HUES6 (cell line): ENCODE data around the gene CCDC152.

Source experiments
- H3K27ac ChIP-seq: 2 replicates; pipeline ENCODE4 v1.7.0; 2013; ENCODE audit warnings: low read depth, mild to moderate bottlenecking, low read length, inconsistent platforms
- H3K27me3 ChIP-seq: 2 replicates; pipeline ENCODE4 v1.6.1; 2013; ENCODE audit warnings: low read length; ENCODE audit not compliant: control insufficient read depth, insufficient read depth
- H3K36me3 ChIP-seq: 2 replicates; pipeline ENCODE4 v1.6.1; 2013; ENCODE audit warnings: low read length; ENCODE audit not compliant: control insufficient read depth, insufficient read depth
- H3K4me1 ChIP-seq: 2 replicates; pipeline ENCODE4 v1.6.1; 2013; ENCODE audit warnings: low read length; ENCODE audit not compliant: control insufficient read depth, insufficient read depth
- H3K4me3 ChIP-seq: 2 replicates; pipeline ENCODE4 v1.5.1; 2013; ENCODE audit warnings: low read depth, low read length
- H3K9ac ChIP-seq: one replicate; pipeline ENCODE4 v1.6.1; 2013; ENCODE audit warnings: mild to moderate bottlenecking, low read length
- H3K9me3 ChIP-seq: 2 replicates; pipeline ENCODE4 v1.6.1; 2013; ENCODE audit warnings: low read depth, low read length; ENCODE audit not compliant: control insufficient read depth, insufficient read depth

CCDC152 gene

DNA sequence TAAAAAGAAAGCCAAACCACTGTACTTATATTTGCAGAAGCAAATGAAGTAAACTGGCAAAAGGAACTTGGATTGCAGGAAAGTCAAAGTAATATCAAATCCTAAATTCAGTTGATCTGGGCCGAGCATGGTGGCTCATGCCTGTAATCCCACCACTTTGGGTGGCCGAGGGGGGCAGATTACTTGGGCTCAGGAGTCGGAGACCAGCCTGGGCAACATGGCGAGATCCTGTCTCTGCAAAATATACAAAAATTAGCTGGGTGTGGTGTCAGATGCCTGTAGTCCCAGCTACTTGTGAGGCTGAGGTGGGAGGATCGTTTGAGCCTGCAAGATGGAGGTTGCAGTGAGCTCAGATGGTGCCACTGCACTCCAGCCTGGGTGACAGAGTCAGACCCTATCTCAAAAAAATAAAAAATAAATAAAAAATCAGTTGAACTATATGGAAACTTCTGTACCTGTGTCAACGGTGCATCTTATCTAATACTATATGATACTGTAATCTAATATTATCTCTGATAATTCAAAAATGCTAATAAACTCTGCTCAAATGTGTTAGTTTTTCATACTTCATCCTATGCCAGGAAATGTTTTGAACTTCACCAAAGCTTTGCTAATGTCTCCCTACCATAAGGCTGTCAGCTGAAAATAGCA lies 45.0 kb downstream of the CCDC152 start:
- peaks cover 17% of the 10 kb centered on the region; the same call in 1 of the 2 replicates for H3K36me3 ChIP-seq
- H3K4me1 ChIP-seq = no peaks in the 10 kb centered on the region
- no peaks in the 10 kb centered on the region for H3K27me3 ChIP-seq
- H3K4me3 ChIP-seq = no peak overlapping the region
- H3K9ac ChIP-seq = no peak overlapping the region
- H3K27ac ChIP-seq = no peak overlapping the region
- peaks cover 4% of the 10 kb centered on the region; the same call in 1 of the 2 replicates for H3K9me3 ChIP-seq

DNA sequence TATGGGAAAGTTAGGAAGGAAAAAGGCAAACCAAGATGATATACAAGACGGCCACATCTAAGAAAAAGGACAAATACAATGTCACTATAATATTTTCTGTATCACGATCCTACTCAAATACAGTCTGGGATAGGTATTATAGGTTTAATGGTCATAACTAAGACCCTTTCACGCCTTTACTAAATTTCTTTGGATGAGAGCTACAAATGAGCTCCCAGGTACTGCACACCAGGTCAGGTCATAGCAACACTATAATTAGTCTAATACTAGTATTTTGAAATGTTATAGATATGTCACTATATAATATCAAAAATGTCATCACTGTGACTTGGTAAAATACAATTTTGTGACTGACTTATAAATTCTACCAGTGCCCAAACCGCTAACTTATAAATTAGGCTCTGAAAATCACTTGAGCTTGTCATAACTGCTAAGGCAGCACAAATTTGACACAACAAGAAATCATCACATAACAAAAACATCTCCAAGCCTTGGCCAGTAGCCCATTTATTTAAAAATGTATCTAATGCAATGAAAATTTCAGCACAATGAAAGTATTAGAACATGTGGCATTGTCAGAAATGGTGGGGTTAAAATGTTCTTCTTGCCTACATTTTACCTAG lies 48.2 kb downstream of the CCDC152 start:
- Histone ChIP-seq H3K36me3 (peaks cover 17% of the 10 kb centered on the region; the same call in 1 of the 2 replicates), H3K9ac (no peak overlapping the region)

DNA sequence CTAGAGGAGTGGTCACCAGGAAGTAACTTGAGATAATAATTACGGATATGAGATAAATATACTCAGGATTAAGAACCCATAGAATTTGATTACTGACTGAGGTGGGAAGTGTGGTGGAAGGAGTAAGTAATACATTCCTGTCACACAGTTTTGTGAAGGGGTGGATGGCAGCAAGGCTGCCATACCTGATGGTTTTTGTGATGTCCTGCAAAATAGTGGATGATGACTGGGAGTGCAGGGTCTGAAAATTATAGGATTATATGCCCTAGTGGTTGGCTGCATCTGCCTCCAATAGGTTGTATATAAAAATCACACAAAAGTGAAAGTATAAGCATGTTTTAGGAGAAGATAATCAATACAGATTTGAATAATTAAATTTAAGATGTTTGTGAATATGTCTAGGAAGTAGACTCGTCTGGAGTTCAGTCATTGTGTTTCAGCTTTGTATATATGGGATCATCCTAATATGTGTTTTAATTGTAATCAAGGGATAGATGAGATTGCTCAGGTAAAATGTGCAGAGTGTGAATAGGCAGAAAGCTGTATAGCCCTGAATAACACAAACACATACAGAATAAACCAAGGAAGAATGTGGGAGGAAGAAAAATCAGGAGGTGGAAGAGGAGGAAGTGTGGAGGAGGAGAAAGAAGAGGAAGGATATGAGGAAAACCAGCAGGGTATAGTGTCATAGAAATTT lies 49.5 kb downstream of the CCDC152 start:
- Histone ChIP-seq H3K9me3 (no peaks in the 10 kb centered on the region), H3K4me3 (no peak overlapping the region), H3K4me1 (peaks cover 3% of the 10 kb centered on the region; the same call in 1 of the 2 replicates), H3K36me3 (peaks cover 11% of the 10 kb centered on the region; the same call in 1 of the 2 replicates), H3K27me3 (no peaks in the 10 kb centered on the region), H3K9ac (no peak overlapping the region), H3K27ac (no peak overlapping the region)

More for the DNA sequence above, 48.2 kb downstream of the CCDC152 start:
- Histone ChIP-seq H3K27ac (no peak overlapping the region), H3K4me1 (no peaks in the 10 kb centered on the region), H3K9me3 (no peaks in the 10 kb centered on the region), H3K27me3 (no peaks in the 10 kb centered on the region), H3K4me3 (no peak overlapping the region)

DNA sequence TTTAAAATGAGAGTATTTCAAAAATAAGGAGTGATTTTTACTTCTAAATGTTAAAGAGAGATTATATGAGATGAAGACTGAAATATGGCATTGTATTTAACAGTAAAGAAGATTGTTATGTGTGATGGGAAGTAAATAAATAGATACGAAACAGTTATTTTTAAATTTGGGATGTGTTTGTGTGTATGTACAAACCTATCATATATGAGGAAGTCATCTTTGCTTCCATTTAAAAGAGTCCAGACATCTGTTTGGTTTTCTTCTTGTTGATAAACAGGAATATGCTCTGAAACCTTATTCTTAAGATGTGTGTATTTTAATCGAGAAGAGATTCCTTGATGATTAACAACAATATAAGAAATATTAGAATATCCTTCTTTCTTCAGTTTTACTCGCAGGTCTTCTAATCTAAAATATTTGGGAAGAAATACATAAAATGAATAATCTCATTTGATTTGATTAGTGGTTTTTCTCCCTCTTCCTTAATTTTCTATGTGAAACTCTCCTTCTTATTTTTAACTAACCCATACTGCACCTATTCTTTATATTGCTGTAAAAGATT lies 50.2 kb downstream of the CCDC152 start:
- no peak overlapping the region for H3K4me3 ChIP-seq
- H3K36me3 ChIP-seq = peaks cover 10% of the 10 kb centered on the region; the same call in 1 of the 2 replicates

DNA sequence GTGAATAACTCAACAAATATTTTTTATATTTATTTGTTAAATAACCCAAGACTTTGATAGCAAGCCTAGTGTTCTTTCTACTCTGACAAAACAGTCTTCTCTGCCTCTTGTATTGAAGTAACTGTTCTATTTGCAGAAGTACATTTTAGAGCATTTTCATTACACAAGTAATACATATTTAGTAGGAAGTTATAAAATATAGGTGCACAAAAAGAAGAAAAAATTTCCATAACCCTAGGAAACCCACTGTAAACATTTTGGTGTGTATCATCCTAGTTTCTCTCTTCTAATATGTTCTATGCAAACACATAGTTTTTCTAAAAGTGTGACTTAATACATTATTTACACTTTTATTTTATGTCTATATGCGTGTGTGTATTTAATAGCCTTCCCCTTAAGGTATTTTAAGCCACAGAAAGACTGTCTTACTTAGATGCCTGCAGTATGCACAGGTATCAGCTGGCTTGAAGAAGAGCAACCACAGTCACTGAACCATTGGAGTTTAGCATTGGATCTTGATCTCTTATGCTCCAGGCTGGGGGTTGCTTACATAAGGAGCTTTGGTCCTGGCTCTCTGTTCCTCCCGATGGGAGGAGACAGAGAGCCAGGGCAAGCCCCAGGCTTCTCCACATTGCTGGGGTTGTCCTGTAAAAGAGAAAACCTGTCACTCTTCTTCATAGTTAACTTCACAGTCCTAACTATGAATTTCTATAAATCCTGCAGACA lies 51.3 kb downstream of the CCDC152 start:
- peaks cover 10% of the 10 kb centered on the region; the same call in 1 of the 2 replicates for H3K36me3 ChIP-seq

More for the DNA sequence above, 50.2 kb downstream of the CCDC152 start:
- Histone ChIP-seq H3K9me3 (no peaks in the 10 kb centered on the region), H3K4me1 (peaks cover 8% of the 10 kb centered on the region; the same call in 1 of the 2 replicates), H3K27ac (no peak overlapping the region), H3K9ac (no peak overlapping the region), H3K27me3 (no peaks in the 10 kb centered on the region)

DNA sequence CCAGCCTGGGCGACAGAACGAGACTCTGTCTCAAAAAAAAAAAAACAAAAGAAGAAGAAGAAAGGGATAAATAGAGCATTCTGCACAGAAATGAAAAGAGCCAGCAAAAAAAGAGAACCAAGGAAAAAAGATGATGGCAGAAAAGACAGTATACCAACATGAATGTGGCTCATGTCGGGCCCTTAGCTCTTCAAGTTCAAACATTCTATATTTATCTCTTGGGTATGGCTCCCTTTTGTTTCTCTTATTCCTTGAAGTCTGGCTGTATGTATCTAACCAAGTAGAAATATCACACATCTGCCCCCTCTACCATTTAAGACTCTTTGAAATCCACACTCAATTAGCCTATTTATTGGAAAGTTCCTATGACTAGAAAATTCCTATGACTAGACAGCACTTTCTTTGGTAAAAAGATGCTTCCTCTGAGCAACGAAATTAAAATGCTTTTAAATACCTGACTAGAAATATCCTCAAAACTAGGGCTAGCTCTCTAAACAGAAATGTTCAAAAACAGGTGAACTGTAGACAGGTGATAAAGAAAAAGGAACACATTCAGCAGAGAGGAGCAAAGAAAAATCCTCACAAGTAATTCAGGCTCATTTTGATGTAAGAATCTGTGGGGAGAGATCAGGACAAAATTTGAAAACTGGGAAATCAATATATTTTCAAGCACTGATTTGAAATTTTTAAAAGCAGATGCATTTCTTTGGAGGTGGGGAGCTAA lies 52.4 kb downstream of the CCDC152 start:
- H3K36me3 ChIP-seq = peaks cover 10% of the 10 kb centered on the region; the same call in 1 of the 2 replicates
- H3K9ac ChIP-seq = no peak overlapping the region
- H3K4me1 ChIP-seq = peaks cover 28% of the 10 kb centered on the region
- H3K4me3 ChIP-seq = no peak overlapping the region
- no peaks in the 10 kb centered on the region for H3K9me3 ChIP-seq
- 0 out of 2 replicates have a peak overlapping the region, but pooled peaks have one; percentile 15 for H3K27ac ChIP-seq
- no peaks in the 10 kb centered on the region for H3K27me3 ChIP-seq

More for the DNA sequence above, 51.3 kb downstream of the CCDC152 start:
- H3K9me3 ChIP-seq = no peaks in the 10 kb centered on the region
- no peak overlapping the region for H3K27ac ChIP-seq
- no peaks in the 10 kb centered on the region for H3K27me3 ChIP-seq
- H3K9ac ChIP-seq = no peak overlapping the region
- H3K4me1 ChIP-seq = peaks cover 19% of the 10 kb centered on the region
- H3K4me3 ChIP-seq = no peak overlapping the region

DNA sequence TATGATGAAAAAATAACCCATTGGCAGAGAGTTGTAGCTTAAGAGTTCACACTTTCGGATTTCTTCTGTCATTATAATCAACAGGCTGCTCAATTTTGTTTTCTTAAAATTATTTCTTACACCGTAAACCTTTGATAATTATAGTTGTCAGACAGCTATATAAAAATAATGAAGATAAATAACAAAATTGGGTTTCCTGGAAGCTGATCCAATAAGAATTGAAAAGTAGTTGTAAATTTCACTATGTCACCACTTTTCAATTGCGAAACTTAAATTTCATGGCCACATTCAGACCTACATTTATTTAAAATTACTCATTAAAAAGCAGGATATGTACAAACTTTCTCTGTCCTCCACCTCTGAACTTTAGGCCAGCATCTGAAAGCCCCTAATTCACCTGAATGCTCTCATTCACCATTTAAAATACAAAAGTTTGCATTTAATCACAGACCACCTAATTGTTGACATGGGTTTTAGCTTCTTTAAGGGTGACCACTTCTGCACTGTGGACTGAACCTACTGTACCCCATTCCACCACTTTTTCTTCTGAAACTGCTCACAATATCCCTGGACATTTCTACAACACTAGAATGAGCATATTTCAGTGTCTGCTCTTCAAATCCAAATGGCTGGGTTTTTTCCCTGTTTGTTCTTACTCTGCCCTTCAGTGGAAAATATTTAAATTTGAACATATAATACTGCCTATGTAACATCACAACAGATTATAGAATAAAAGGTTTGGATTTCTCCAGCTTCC lies 54.4 kb downstream of the CCDC152 start:
- peaks cover 4% of the 10 kb centered on the region; the same call in 1 of the 2 replicates for H3K36me3 ChIP-seq
- H3K4me3 ChIP-seq = peak overlapping the region; percentile 53
- no peak overlapping the region for H3K9ac ChIP-seq
- no peaks in the 10 kb centered on the region for H3K9me3 ChIP-seq
- H3K4me1 ChIP-seq = peaks cover 32% of the 10 kb centered on the region
- no peaks in the 10 kb centered on the region for H3K27me3 ChIP-seq
- H3K27ac ChIP-seq = no peak overlapping the region

GRCh38 chr5:42811591-42812446 lies 55.2 kb downstream of the CCDC152 start, which contains the start of gene SELENOP:
SELENOP (minus strand) TSS chr5:42811892; CDS start chr5:42808353, 3,539 bp downstream.
- Histone ChIP-seq H3K27ac (peak within 1 kb of the TSS; percentile 91), H3K4me3 (peak within 1 kb of the TSS; percentile 53), H3K9ac (peak within 1 kb of the TSS; percentile 79), H3K36me3 (no peaks in the 10 kb centered on the region), H3K4me1 (peaks cover 33% of the 10 kb centered on the region), H3K9me3 (no peaks in the 10 kb centered on the region), H3K27me3 (no peaks in the 10 kb centered on the region)

- Histone ChIP-seq H3K9ac (no peak overlapping the region), H3K27ac (no peak overlapping the region)
Observed at GRCh38 chr5:42812620-42813019, 56.0 kb downstream of the CCDC152 start.

More at GRCh38 chr5:42812620-42813019, 56.0 kb downstream of the CCDC152 start:
- Histone ChIP-seq H3K4me1 (peaks cover 33% of the 10 kb centered on the region), H3K4me3 (no peak overlapping the region), H3K27me3 (no peaks in the 10 kb centered on the region), H3K9me3 (no peaks in the 10 kb centered on the region), H3K36me3 (no peaks in the 10 kb centered on the region)
